Measurements from ENCODE around the gene FFAR4.
"Not testable (repeated sequence)": the region's sequence is repeated elsewhere in the genome, so short reads cannot be mapped to it uniquely, and the experiment has no call there.

Gene FFAR4

GRCh38 chr10:93566435-93567276, at the start of gene FFAR4:
TSS of gene FFAR4 (plus strand) at chr10:93566665. CDS start at chr10:93566721, 56 bp downstream.
- DNase-seq (ENCODE audit: low read depth, low spot score) = no peak

DNA sequence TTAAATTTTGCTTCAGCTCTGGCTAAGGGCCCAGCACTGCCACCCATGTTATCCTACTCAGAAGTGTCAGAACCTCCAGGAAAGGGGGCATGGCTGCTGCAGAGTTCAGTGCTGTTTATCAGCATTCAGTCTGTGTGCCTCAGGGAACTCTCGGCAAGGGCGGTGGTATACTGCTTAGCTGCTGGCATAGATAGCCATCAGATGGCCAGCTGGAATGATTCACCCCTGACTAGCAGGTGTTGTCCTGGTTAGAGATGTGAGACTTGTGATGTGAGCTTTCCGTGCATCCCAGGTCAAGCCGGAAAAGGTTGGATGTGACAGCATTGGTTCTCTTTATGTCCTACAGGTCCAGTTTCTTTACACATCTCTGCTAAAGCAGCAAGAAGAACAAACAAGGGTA, 47.9 kb upstream of the FFAR4 start:
- no peak for DNase-seq (ENCODE audit: low read depth, low spot score)

DNA sequence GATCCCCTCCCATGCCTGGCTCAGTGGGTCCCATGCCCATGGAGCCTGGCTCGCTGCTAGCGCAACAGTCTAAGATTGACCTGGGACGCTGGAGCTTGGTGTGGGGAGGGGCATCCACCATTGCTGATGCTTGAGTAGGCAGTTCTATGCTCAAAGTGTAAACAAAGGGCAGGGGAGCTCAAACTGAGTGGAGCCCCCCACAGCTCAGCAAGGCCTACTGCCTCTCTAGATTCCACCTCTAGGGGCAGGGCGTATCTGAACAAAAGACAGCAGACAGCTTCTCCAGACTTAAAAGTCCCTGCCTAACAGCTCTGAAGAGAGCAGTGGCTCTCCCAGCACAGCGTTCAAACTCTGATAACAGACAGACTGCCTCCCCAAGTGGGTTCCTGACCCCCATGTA, 31.2 kb upstream of the FFAR4 start:
- no peak for DNase-seq (ENCODE audit: low read depth, low spot score)

DNA sequence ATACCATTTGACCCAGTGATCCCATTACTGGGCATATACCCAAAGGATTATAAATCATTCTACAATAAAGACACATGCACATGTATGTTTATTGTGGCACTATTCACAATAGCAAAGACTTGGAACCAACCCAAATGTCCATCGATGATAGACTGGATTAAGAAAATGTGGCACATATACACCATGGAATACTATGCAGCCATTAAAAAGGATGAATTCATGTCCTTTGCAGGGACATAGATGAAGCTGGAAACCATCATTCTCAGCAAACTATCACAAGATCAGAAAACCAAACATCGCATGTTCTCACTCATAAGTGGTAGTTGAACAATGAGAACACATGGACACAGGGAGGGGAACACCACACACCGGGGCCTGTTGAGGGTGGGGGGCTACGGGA, 25.6 kb upstream of the FFAR4 start:
- DNase-seq (ENCODE audit: low read depth, low spot score) = not testable (repeated sequence)

- DNase-seq (ENCODE audit: low read depth, low spot score) = no peak
Observed at GRCh38 chr10:93541402-93542357, 24.8 kb upstream of the FFAR4 start.

DNA sequence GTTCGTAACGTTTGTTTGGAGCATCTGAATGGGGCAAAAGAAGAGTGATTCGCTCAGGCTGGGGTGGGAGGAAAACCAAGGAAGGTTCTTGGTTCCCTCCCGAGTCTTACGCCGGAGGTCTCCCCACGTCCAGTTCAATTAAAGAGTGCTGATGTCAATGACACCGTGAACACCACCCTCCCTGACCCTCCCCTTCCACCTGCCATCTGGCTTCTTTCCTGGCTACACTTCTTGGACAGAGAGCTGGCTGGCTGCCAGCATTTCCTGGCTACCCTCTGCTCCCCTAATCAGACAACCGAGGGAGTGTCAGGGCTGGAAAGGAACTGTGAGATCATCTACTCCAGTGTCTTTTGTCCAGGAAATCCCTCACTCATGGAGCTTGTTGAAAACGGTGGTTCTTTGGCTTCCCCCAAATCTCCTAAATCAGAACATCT, 24.1 kb upstream of the FFAR4 start:
- DNase-seq (ENCODE audit: low read depth, low spot score) = no peak

DNA sequence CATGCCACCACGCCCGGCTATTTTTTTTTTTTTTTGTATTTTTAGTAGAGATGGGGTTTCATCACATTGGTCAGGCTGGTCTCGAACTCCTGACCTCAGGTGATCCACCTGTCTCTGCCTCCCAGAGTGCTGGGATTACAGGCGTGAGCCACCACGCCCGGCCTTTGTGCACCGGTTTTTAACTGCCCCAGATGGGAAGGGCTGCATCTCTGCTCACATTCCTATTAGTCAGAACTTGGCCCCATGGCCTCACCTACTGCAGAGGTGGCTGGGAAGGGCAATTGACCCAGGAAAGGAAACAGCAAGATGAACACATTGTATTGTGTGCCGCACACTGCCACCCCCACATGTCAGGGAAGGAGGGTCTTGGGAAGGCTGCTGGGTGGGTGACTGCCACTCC, 19.5 kb upstream of the FFAR4 start:
- not testable (repeated sequence) for DNase-seq (ENCODE audit: low read depth, low spot score)

DNA sequence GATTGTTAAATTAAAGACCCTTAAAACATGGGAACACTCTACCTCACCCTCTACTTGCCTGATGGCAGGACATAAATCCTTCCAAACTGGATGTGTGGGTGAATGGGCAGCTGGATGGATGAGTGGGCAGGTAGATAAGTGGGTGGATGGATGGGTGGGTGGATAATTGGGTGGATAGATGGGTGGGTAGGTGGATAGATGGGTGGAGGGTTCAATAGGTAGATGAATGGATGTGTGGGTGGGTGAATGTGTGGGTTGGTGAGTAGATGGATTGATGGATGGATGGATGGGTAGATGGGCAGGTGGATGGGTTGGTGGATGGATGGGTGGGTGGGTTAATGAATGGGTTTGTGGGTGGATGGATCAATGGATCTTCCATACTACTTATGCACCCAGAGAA, 18.9 kb upstream of the FFAR4 start:
- DNase-seq (ENCODE audit: low read depth, low spot score) = no peak

GRCh38 chr10:93548376-93549071, 17.9 kb upstream of the FFAR4 start:
- no peak for DNase-seq (ENCODE audit: low read depth, low spot score)

- no peak for DNase-seq (ENCODE audit: low read depth, low spot score)
Observed at GRCh38 chr10:93550606-93551005, 15.9 kb upstream of the FFAR4 start.

- no peak for DNase-seq (ENCODE audit: low read depth, low spot score)
Observed at GRCh38 chr10:93552780-93553179, 13.7 kb upstream of the FFAR4 start.

DNA sequence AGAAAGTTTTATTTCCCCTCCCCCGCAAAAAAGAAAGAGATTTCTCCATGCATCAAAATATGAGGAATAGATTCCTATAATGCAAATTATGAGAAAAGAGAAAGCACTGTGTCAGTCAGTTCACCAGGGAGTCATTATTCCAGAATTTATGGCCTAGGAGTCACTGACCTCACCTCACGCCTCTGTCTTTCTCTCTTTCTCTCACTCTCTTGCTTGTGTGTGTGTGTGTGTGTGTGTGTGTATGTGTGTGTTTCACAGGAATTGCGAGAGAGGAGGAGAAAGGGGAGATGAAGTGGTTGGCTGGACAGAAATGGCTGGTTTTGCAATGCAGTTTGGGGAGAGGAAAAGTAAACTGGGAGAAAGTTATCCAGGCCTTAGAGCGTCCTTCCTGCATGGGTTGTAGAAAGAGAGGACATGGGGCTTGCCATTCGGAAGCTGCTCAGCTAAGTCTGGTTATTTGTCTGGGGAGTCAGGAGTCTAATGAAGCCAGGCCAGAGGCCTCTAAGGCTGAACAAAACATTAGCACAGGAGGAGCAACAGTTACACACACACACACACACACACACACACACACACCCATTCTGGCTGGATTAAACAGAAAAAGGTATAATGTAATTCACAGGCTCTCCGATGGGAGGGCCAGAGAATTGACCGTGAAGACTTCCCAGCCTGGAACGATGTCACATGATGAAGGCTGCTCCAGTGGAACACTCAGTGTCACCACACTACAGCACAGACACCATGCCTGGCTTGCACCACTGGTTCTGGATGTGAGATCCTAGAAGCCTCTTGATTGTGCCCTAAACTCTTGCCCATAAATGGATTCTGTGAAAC, 12.8 kb upstream of the FFAR4 start:
- no peak for DNase-seq (ENCODE audit: low read depth, low spot score)

DNA sequence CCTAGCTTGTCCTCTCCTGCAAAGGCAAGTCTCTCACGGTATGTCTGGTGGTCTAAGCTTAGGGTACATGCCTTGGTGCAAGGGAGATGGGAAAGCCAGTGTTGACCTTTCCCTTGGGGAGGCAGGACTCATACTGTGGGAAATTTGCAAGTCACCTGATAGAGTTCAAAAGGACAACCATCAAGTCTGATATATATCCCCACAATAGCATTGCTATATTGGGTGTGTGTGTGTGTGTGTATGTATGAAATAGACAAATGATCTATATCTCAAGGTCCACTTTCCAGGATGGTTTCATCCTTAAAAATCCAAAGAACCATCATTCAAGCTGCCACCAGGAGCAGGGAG, 12.2 kb upstream of the FFAR4 start:
- no peak for DNase-seq (ENCODE audit: low read depth, low spot score)

DNA sequence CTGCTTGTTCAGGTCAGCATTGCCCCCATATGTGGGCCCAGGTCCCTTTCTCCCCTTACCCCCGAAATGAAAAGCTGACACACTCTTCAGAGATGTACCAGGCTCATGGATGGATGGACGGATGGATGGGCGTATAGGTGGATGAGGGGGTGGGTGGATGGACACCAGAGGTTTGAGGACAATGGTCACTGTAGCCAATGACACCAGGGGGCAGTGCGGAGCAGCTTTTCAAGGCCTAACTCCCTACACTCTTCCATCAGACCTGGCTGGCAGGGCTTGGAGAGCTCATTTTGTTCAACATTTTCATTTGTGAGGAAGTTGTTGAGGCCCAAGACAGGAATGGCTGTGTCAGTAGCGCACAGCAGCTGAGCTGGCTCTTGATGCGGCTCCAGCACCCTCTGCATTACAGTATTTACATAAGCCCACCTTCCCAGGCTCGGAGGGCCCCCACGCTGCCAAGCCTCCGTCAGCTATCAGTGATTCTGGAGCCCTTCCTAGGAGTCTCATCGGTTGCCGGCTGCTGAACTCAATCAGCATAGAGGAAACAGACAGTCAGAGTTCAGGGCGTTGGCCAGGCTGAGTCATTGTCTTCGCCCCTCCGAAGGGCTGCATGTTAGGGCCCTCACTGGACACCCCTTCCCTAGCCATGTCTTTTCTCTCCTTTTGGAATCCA, 11.6 kb upstream of the FFAR4 start:
- DNase-seq (ENCODE audit: low read depth, low spot score) = no peak

GRCh38 chr10:93559490-93559889, 7.0 kb upstream of the FFAR4 start:
- no peak for DNase-seq (ENCODE audit: low read depth, low spot score)

DNA sequence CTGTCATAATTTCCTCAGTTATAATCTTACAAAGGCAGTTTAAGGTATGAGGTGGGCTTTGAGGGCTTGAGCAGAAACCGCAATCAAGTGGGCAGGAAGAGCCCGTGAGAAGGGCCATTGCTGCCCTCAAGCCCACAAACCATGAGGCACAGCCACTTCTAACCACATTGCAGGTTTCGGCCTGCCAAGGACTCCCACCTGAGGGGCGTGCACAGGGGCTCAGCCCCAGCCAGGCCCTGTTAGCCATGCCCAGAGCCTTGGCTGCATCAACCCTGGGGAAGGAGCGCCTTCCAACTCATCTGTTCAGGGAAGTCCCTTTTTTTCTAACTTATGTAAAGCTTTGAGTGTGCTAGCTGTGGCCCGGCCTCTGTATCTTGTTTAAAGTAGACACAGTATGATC, 5.9 kb upstream of the FFAR4 start:
- no peak for DNase-seq (ENCODE audit: low read depth, low spot score)

GRCh38 chr10:93565446-93565845, 1.0 kb upstream of the FFAR4 start:
- no peak for DNase-seq (ENCODE audit: low read depth, low spot score)

- no peak for DNase-seq (ENCODE audit: low read depth, low spot score)
Observed at GRCh38 chr10:93567277-93568104, 1.0 kb downstream of the FFAR4 start.

DNA sequence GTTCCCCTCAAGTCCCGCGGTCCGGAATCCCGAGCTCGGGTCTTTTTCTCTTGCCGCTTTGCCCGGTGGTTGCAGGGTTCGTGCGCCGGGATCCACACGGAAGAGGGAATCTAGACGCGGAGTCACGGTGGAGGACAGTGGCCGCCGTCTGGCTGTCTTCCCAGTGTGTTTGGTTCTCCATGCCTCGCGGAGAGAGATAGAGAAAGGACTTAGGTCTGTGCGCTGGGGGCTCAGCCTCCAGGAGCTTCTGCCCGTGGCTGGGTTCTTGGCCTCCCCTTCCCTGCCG, 1.6 kb downstream of the FFAR4 start:
- no peak for DNase-seq (ENCODE audit: low read depth, low spot score)

- no peak for DNase-seq (ENCODE audit: low read depth, low spot score)
Observed at GRCh38 chr10:93570383-93570782, 3.9 kb downstream of the FFAR4 start.

Measured in activated CD4-positive, CD25-positive, alpha-beta regulatory T cell treated with anti-CD3 and anti-CD28 coated beads, Interleukin-2, amount 50 U/mL, for 16 hours (primary cell).